Measurements from ENCODE around the gene DBX1.

Gene DBX1

GRCh38 chr11:20118209-20118608, 42.1 kb downstream of the DBX1 start:
- no peak overlapping the region for H3K4me3 Mint-ChIP-seq
- H3K36me3 Mint-ChIP-seq (ENCODE audit: low read depth), result no peaks in the 10 kb centered on the region
- H3K4me1 Mint-ChIP-seq (ENCODE audit: low read depth), result no peaks in the 10 kb centered on the region
- H3K27ac Mint-ChIP-seq, result no peak overlapping the region
- H3K27me3 Mint-ChIP-seq, result peaks cover 19% of the 10 kb centered on the region
- H3K9me3 Mint-ChIP-seq, result no peaks in the 10 kb centered on the region

GRCh38 chr11:20117291-20117690, 43.0 kb downstream of the DBX1 start:
- Mint-ChIP-seq H3K9me3 (no peaks in the 10 kb centered on the region), H3K4me3 (no peak overlapping the region), H3K36me3 (ENCODE audit: low read depth) (no peaks in the 10 kb centered on the region), H3K27ac (no peak overlapping the region), H3K27me3 (peaks cover 19% of the 10 kb centered on the region), H3K4me1 (ENCODE audit: low read depth) (no peaks in the 10 kb centered on the region)

GRCh38 chr11:20116825-20117224, 43.5 kb downstream of the DBX1 start:
- no peak overlapping the region for H3K4me3 Mint-ChIP-seq
- H3K36me3 Mint-ChIP-seq (ENCODE audit: low read depth), result no peaks in the 10 kb centered on the region
- H3K9me3 Mint-ChIP-seq, result no peaks in the 10 kb centered on the region
- H3K4me1 Mint-ChIP-seq (ENCODE audit: low read depth), result no peaks in the 10 kb centered on the region
- no peak overlapping the region for H3K27ac Mint-ChIP-seq
- peaks cover 19% of the 10 kb centered on the region for H3K27me3 Mint-ChIP-seq

GRCh38 chr11:20114588-20114987, 45.7 kb downstream of the DBX1 start:
- Mint-ChIP-seq H3K27me3 (peaks cover 13% of the 10 kb centered on the region), H3K9me3 (no peaks in the 10 kb centered on the region), H3K36me3 (ENCODE audit: low read depth) (no peaks in the 10 kb centered on the region), H3K4me1 (ENCODE audit: low read depth) (no peaks in the 10 kb centered on the region), H3K4me3 (no peak overlapping the region), H3K27ac (no peak overlapping the region)

- H3K4me1 Mint-ChIP-seq (ENCODE audit: low read depth), result no peaks in the 10 kb centered on the region
- H3K36me3 Mint-ChIP-seq (ENCODE audit: low read depth), result no peaks in the 10 kb centered on the region
- peaks cover 11% of the 10 kb centered on the region for H3K27me3 Mint-ChIP-seq
- H3K27ac Mint-ChIP-seq, result no peak overlapping the region
- no peak overlapping the region for H3K4me3 Mint-ChIP-seq
- H3K9me3 Mint-ChIP-seq, result no peaks in the 10 kb centered on the region
These were observed 47.2 kb downstream of the DBX1 start for GRCh38 chr11:20113149-20113438.

GRCh38 chr11:20112291-20113148, 47.8 kb downstream of the DBX1 start:
- H3K9me3 Mint-ChIP-seq, result no peaks in the 10 kb centered on the region
- no peaks in the 10 kb centered on the region for H3K36me3 Mint-ChIP-seq (ENCODE audit: low read depth)
- no peak overlapping the region for H3K27ac Mint-ChIP-seq
- H3K4me1 Mint-ChIP-seq (ENCODE audit: low read depth), result no peaks in the 10 kb centered on the region
- H3K27me3 Mint-ChIP-seq, result peaks cover 10% of the 10 kb centered on the region
- no peak overlapping the region for H3K4me3 Mint-ChIP-seq

DNA sequence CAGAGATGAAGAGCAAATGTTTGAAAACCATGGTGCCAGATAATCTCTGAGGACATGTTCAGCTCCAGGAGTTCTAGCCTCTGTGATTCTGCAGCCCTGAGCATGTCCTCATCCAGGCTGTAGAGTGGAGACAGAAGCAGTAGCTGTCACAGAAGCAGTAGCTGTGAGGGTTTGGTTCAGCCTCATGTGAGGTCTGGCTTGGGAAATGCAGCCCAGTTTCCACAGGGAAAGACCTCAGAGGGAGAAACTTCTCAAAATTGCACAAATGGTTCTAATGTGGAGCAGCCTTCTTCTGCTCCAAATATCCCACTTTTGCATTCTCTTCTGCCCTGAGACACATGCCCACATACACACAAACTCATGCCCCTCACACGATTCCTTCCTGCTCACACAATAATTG, 48.4 kb downstream of the DBX1 start:
- no peaks in the 10 kb centered on the region for H3K9me3 Mint-ChIP-seq
- no peaks in the 10 kb centered on the region for H3K4me1 Mint-ChIP-seq (ENCODE audit: low read depth)
- no peak overlapping the region for H3K27ac Mint-ChIP-seq
- no peak overlapping the region for H3K4me3 Mint-ChIP-seq
- H3K27me3 Mint-ChIP-seq, result peaks cover 10% of the 10 kb centered on the region
- H3K36me3 Mint-ChIP-seq (ENCODE audit: low read depth), result no peaks in the 10 kb centered on the region

GRCh38 chr11:20110908-20111669, 49.2 kb downstream of the DBX1 start:
- Mint-ChIP-seq H3K27ac (no peak overlapping the region), H3K36me3 (ENCODE audit: low read depth) (no peaks in the 10 kb centered on the region), H3K4me1 (ENCODE audit: low read depth) (no peaks in the 10 kb centered on the region), H3K4me3 (no peak overlapping the region), H3K9me3 (no peaks in the 10 kb centered on the region), H3K27me3 (peaks cover 10% of the 10 kb centered on the region)

DNA sequence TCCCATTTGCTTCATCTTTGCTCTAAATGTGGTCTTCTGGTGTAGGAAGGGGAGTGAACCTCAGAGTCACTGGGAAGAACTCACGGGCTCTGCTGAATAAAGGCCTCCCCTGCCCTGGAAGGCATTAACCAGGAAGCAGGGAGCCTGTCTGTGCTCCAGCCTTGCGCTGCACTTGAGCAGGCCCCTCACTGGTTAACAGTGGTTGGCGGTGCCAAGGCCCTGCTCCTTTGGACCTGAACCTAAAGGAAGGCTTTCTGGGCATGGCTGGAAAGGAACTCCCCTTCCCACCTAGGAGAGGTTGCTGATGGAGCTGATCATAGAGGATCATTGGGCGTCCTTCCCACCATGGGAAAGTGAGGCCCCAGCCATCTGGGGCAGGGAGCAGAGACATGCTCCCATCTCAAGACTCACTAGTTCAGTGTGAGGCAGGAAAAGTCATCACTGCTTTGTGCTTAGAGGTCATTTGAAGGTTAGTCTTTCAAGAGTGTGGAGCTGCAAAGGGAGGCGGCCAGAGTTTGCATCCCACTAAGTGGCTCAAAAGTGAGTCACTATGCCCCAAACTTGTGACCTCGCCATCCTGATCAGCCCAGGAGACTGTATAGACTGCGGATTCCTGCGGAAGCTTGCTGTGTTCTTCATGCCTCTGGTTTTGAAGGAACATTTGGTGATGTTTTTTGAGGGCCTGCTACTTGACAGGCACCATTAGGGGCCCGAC, 50.4 kb downstream of the DBX1 start:
- no peaks in the 10 kb centered on the region for H3K36me3 Mint-ChIP-seq (ENCODE audit: low read depth)
- no peak overlapping the region for H3K4me3 Mint-ChIP-seq
- no peak overlapping the region for H3K27ac Mint-ChIP-seq
- H3K4me1 Mint-ChIP-seq (ENCODE audit: low read depth), result no peaks in the 10 kb centered on the region
- peaks cover 8% of the 10 kb centered on the region for H3K27me3 Mint-ChIP-seq
- no peaks in the 10 kb centered on the region for H3K9me3 Mint-ChIP-seq

Data from stimulated activated naive CD8-positive, alpha-beta T cell treated with anti-CD3 and anti-CD28 coated beads, Interleukin-15, Interleukin-2, amounts not matched to agents 100 ng/mL and 50 ng/mL, for 24 hours (primary cell).